ENCODE results near the gene KLHDC3.

DNA sequence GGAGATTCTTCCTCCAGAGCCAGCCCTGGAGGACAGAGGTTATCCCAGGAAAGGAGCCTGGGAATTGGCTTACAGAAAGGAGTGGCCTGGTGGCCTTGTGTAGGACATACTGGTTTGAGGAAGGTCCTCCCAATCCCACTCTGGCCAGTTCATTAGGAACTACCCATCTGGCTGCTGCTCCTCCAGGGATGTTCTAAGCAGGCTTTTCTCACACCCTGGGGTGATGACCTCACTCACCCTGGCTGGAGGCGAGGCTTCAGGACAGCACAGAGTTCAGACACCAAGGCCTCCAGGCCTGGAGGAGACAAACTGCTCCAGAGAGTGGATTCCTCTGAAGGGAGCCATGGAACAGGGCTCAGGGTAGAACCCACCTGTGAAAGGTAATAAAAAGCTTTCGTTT is 44.6 kb upstream of the KLHDC3 start:
- TF ChIP-seq, protein P1, sequence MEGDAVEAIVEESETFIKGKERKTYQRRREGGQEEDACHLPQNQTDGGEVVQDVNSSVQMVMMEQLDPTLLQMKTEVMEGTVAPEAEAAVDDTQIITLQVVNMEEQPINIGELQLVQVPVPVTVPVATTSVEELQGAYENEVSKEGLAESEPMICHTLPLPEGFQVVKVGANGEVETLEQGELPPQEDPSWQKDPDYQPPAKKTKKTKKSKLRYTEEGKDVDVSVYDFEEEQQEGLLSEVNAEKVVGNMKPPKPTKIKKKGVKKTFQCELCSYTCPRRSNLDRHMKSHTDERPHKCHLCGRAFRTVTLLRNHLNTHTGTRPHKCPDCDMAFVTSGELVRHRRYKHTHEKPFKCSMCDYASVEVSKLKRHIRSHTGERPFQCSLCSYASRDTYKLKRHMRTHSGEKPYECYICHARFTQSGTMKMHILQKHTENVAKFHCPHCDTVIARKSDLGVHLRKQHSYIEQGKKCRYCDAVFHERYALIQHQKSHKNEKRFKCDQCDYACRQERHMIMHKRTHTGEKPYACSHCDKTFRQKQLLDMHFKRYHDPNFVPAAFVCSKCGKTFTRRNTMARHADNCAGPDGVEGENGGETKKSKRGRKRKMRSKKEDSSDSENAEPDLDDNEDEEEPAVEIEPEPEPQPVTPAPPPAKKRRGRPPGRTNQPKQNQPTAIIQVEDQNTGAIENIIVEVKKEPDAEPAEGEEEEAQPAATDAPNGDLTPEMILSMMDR (conservative IDR thresholded peaks at IDR 0.05): no peak
- TF ChIP-seq EZH2 (IDR thresholded peaks at IDR 0.05; ENCODE audit: low read depth): no peak

Measured in PC-9 (cell line).